Activated T-cell treated with anti-CD3 and anti-CD28 coated beads, Interleukin-2, amount 50 U/mL, for 48 hours (primary cell): ENCODE measurements around the gene CEMIP.

Experiments used
- DNase-seq, 2 experiments: peaks; one replicate each; pipeline ENCODE4 v3.0.0-alpha.2; 2020

Gene CEMIP

DNA sequence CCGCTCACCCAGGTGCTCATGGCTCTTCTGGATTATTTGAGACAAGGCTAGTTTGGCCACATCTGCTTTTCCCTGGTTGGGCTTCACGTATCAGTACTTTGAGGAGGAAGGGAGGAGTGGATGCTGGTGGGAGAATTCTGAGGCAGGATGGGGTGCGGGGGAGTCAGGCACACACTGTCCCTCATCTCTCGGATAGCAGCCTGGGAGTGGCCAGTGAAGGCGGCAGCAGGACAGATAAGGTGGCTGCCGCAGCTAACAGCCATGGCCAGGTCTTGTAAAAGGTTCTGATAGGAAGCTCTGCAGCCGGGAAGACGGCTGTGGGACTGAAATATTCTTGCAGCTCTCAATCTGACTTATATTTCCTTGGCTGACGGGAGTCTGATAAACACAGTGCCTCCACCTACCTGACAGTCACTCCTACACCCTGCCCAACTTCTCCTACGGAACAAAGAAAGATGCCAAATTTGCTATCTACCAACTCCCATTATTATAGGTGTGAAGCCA is 123.2 kb downstream of the CEMIP start:
- no peak for DNase-seq

GRCh38 chr15:80904998-80905397 is 125.8 kb downstream of the CEMIP start:
- no peak for DNase-seq

DNA sequence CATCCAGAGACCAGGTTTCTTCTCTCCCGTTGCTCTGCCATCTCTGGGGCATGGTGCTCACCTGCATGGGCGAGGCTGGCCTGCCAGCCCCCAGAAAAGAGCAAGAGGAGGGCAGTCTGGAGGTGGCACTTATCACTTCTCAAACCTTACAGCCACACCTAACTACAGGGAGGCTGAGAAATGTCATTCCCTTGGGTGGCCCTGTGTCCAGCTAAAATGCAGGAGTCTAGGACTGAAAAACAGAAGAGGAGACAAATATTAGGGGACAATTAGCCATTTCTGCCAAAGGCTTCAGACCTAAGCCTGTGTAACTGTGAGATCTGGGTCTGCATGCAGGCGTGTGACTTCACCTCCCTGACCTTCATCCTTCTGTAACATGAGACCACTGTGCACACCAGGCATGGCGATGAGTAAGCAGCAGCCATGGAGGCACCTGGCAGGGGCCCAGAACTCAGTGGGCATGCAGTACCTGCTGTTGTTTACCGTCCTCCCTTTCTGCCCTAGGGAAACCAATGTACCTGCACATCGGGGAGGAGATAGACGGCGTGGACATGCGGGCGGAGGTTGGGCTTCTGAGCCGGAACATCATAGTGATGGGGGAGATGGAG is 127.1 kb downstream of the CEMIP start:
- no peak for DNase-seq

GRCh38 chr15:80911821-80912220 is 132.7 kb downstream of the CEMIP start:
- DNase-seq: no peak

GRCh38 chr15:80912673-80913072 is 133.5 kb downstream of the CEMIP start:
- DNase-seq: no peak

- DNase-seq: no peak
Measured at GRCh38 chr15:80913541-80913940, 134.4 kb downstream of the CEMIP start.

GRCh38 chr15:80915472-80915871 is 136.3 kb downstream of the CEMIP start:
- DNase-seq: no peak

- no peak for DNase-seq
Measured at GRCh38 chr15:80916056-80916455, 136.9 kb downstream of the CEMIP start.

DNA sequence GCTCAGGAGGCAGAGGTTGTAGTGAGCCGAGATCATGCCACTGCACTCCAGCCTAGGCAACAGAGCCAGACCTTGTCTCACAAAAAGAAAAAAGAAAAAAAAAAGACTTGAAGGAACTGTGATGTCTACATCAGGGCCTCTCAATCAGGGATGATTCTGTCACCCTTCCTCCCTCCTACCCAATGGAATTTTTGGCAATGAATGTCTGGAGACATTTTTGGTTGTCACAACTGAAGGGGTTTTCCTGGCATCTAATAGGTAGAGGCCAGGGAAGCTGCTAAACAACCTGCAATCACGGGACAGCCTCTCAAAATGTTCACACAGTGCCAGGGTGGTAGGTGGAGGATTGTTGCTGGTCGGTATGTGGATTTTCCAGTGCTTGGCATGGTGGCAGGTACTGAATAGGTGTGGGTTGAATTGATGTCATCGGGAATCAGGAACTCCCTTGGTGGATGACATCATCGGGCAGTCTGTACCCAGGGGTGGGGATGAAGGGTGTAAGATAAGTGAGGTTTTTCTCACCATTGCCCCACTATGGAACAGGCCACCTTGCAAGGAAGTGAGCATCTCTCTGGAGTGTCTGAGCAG is 139.1 kb downstream of the CEMIP start:
- DNase-seq: no peak

DNA sequence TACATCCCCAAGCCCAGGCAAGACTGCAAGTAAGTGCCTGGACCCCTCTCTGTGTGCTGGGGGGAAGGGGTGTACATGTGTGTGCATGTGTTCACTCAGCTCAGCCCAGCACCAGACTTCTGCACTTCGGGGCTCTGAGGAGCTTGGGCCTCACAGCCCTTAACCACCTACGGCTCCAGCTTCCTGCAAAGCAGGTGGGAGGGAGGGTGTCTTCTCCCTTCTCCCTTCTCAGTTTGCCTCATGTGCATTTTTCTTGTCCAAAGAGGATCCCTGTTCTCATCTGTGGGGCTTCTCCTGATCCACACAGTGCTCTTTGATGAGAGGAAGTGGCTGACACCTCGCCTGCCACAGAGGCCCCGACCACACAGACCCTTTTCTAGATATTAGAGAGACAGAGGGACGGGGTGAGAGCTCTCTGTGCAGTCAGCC is 141.1 kb downstream of the CEMIP start:
- DNase-seq: peak; percentile 42 to 53

DNA sequence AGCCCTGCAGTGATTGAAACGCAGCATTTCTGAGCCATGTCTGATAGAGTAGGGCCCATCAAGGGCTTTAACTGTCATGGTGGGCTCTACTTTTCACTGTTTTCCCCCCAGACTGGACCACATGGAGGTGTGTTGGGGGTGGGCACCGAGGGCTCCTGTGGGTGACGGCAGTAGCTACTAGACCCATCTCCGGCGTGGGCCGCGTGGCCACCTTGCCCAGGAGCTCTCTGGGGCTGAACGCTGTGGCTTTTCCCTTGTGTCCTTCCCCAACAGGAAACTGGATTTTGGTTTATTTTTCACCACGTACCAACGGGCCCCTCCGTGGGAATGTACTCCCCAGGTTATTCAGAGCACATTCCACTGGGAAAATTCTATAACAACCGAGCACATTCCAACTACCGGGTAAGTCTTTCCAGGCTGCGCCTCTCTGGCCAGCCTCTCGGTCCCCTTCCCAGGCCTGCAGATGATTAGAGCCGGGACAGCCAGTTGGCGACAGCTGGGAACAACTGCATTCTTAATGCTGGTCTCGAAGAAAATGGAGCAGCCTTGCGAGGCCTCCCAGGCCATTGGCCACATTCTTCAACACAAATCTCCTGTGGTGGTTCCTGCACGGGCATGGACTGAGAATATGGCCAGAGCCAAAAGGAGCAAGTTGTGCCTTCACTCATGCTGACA is 142.7 kb downstream of the CEMIP start:
- no peak for DNase-seq

- peak in 1 of 2 experiments; percentile 20 for DNase-seq
Measured at GRCh38 chr15:80923668-80924067, 144.5 kb downstream of the CEMIP start.

- no peak for DNase-seq
Measured at GRCh38 chr15:80924278-80924677, 145.1 kb downstream of the CEMIP start.

GRCh38 chr15:80925597-80926059 is 146.5 kb downstream of the CEMIP start:
- no peak for DNase-seq

GRCh38 chr15:80926126-80926525 is 147.0 kb downstream of the CEMIP start:
- no peak for DNase-seq

GRCh38 chr15:80929225-80929624 is 150.1 kb downstream of the CEMIP start:
- DNase-seq: no peak

DNA sequence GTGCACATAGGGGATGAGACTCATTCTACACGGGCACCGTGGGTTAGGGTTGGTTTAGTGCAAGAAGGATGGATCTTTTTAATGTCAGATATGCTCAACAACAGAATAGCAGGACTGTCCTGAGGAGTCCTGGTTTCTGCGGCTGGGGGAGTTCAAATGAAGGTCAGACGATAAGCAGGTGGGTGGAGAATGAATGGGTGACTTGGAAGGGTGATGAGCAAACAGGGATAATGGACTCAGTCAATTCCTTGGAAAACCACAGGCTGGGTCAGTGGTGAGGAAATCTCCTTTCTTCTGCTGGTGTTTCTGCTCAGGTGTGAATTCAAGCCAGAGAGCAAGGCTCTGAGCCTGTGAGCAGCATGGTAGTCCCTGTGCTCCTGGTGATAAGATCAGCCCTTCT is 150.5 kb downstream of the CEMIP start:
- DNase-seq: no peak

- no peak for DNase-seq
Measured at GRCh38 chr15:80931191-80931590, 152.0 kb downstream of the CEMIP start.

DNA sequence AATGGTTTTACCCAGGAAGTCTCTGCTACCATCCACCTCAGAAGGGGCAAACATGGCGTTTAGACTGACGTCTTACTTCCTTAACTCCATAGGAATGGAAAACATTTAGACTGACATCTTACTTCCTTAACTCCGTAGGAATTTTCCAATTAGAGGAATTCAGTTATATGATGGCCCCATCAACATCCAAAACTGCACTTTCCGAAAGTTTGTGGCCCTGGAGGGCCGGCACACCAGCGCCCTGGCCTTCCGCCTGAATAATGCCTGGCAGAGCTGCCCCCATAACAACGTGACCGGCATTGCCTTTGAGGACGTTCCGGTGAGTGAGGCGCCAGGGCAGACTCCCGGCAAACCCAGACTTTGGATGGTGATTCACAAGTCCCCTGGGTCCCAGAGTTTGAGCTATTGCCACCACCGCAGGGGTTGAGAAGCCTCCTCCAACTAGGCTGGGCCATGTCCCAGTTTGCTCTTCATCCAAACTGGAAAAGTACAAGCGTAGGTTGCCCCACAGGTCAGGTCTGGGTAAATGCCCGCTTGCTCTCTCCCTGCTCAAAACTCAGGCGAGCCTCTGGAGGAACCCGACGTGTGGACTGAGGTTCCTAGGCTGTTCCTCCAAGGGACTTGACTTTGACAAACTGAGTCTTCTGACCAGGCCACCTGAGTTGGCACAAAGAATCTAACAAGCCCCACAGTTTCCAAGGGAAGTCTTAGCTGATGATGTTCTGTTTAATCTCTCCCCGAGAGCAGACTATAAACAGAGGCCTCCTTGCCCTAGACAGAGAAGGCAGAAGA is 152.7 kb downstream of the CEMIP start:
- DNase-seq: no peak

DNA sequence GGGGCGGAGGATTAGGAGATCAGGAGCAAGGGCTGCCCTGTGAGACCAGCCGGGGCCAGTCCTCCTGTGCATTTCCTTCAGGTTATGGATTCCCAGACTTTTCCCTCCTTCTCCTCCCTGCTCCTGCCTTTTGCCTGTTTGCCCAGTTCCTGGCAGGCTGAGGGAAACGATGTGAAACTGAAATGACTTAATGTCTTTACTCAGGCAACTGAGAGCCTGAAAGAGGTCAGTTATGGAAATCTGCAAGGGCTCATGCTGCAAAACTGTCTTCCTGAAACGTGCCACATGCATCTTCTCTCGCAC is 153.3 kb downstream of the CEMIP start:
- no peak for DNase-seq

GRCh38 chr15:80932989-80933388 is 153.8 kb downstream of the CEMIP start:
- no peak for DNase-seq

DNA sequence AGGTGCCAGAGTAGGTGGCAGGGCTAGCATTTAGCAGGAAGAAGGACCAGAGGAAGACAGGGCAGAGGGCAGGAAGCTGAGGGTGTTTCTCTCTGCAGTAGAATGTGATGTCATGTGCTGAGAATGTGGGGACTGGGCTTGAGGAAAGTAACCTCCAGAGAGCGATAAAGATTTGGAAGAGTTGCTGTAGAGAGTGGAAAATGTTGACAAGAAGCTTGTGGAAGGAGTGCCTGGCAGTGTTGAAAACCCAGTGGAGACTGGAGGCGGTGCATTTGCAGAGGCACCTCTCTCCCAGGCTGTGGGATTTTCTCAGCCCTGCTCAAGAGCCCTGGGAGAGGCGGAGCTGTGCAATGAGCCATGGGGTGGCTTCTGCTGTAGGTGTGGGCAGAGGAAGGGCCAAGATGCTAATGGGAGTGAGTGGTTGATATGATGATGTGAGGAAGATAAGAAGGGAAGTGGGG is 155.6 kb downstream of the CEMIP start:
- no peak for DNase-seq

DNA sequence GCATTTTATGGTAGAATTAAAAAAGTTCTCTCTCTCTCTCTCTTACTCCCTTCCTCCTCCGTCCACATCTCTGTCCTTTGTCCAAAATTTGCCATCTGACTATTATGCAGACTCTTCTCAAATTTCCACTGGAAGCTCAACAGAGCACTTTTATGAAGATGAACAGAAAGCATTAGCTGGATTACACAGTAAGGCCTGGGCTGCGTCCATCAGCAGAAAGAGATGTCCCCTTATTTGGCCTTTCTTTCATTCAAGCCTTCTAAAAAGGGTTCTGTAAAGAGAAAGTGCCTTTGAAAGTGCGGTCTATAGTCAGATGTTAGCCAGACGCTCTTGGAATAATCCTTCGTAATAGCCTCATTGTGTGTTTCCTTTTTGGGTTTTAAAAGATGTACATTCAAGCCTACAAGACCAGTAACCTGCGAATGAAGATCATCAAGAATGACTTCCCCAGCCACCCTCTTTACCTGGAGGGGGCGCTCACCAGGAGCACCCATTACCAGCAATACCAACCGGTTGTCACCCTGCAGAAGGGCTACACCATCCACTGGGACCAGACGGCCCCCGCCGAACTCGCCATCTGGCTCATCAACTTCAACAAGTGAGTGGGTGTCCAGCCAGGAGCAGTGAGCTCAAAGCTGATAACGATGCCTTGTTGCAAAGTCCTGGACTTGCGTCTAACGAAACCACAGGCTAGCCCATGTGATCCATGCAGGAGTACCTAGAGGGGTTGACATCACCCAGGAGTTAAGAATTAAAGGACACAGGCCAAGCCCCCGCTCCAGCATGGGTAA is 157.3 kb downstream of the CEMIP start:
- DNase-seq: no peak
